Skeletal muscle tissue (tissue), 4 donors: Measurements from ENCODE around the gene MSL1. TPM values are rescaled to one million over a fixed set of nuclear protein-coding genes. Genes with fewer than 3 reads are reported as not detected.

Experiments
- H3K27ac ChIP-seq: one replicate; pipeline ENCODE4 v1.7.0; 2013; ENCODE audit warnings: mild to moderate bottlenecking, low read depth, low read length, inconsistent platforms
- H3K27me3 ChIP-seq, 3 donors: one replicate each; pipeline ENCODE4 v1.7.0; 2013; ENCODE audit warnings: low read length in 3 of 3; ENCODE audit not compliant: control insufficient read depth in 3 of 3, insufficient read depth in 3 of 3
- H3K36me3 ChIP-seq, 3 donors: one replicate each; pipeline ENCODE4 v1.7.0; 2013; ENCODE audit warnings: low read length in 3 of 3; ENCODE audit not compliant: control insufficient read depth in 3 of 3, insufficient read depth in 3 of 3
- H3K4me1 ChIP-seq, 3 donors: one replicate each; pipeline ENCODE4 v1.7.0; 2013; ENCODE audit warnings: low read length in 3 of 3, mild to moderate bottlenecking in 3 of 3; ENCODE audit not compliant: control insufficient read depth in 3 of 3, insufficient read depth in 3 of 3
- H3K4me3 ChIP-seq, 3 donors: one replicate each; pipeline ENCODE4 v1.7.0; 2013; ENCODE audit warnings: low read length in 3 of 3
- H3K9ac ChIP-seq, 3 donors: one replicate each; pipeline ENCODE4 v1.7.0; 2013; ENCODE audit warnings: low read length in 3 of 3, mild to moderate bottlenecking in 3 of 3, moderate library complexity in 2 of 3, low read depth in 1 of 3
- H3K9me3 ChIP-seq, 3 donors: one replicate each; pipeline ENCODE4 v1.7.0; 2013; ENCODE audit warnings: low read length in 3 of 3; ENCODE audit not compliant: control insufficient read depth in 3 of 3
- total RNA-seq: library from RNA; depleted of rRNA; stranded (reverse); fragments of >200 nt; gene quantifications from one replicate; pipeline ENCODE4 v1.2.3, GENCODE V29; 2014
- donor health status: Osteomylitis.

The MSL1 gene
- total RNA-seq, 1 donor from 2014 or later = 53.8 TPM

GRCh38 chr17:40150276-40150675 lies 28.5 kb downstream of the MSL1 start:
- Histone ChIP-seq H3K9me3 (no peaks in the 10 kb centered on the region), H3K4me3 (no peak overlapping the region), H3K27me3 (no peaks in the 10 kb centered on the region)

GRCh38 chr17:40151414-40151963 lies 29.7 kb downstream of the MSL1 start:
- Histone ChIP-seq H3K27ac (no peak overlapping the region), H3K27me3 (no peaks in the 10 kb centered on the region), H3K4me1 (peaks cover 9 to 23% (median 9%) of the 10 kb centered on the region in 3 donors), H3K9me3 (no peaks in the 10 kb centered on the region), H3K36me3 (peaks cover 19 to 36% (median 36%) of the 10 kb centered on the region in 3 donors), H3K4me3 (no peak overlapping the region), H3K9ac (no peak overlapping the region)

More at GRCh38 chr17:40150276-40150675, 28.5 kb downstream of the MSL1 start:
- Histone ChIP-seq H3K4me1 (peaks cover 5 to 23% (median 8%) of the 10 kb centered on the region in 3 donors), H3K9ac (no peak overlapping the region), H3K27ac (no peak overlapping the region), H3K36me3 (peaks cover 23 to 42% (median 36%) of the 10 kb centered on the region in 3 donors)

- H3K4me1 ChIP-seq = peaks cover 8 to 17% (median 14%) of the 10 kb centered on the region in 3 donors
- no peaks in the 10 kb centered on the region for H3K27me3 ChIP-seq
- no peaks in the 10 kb centered on the region for H3K9me3 ChIP-seq
- H3K27ac ChIP-seq = no peak overlapping the region
- peaks cover 15 to 26% (median 22%) of the 10 kb centered on the region in 3 donors for H3K36me3 ChIP-seq
- H3K9ac ChIP-seq = no peak overlapping the region
- H3K4me3 ChIP-seq = no peak overlapping the region
Observed at GRCh38 chr17:40153603-40154236, 31.9 kb downstream of the MSL1 start.

GRCh38 chr17:40157973-40158372 lies 36.2 kb downstream of the MSL1 start:
- Histone ChIP-seq H3K9ac (no peak overlapping the region), H3K4me3 (no peak overlapping the region), H3K27ac (peak overlapping the region; percentile 1), H3K4me1 (peaks cover 8 to 14% (median 11%) of the 10 kb centered on the region in 3 donors), H3K9me3 (no peaks in the 10 kb centered on the region), H3K36me3 (peaks cover 20 to 22% (median 21%) of the 10 kb centered on the region in 3 donors), H3K27me3 (no peaks in the 10 kb centered on the region)

- Histone ChIP-seq H3K4me3 (no peak overlapping the region), H3K9ac (no peak overlapping the region), H3K4me1 (peaks cover 8 to 11% (median 11%) of the 10 kb centered on the region in 3 donors), H3K27ac (peak overlapping the region; percentile 1), H3K36me3 (peaks cover 19 to 25% (median 20%) of the 10 kb centered on the region in 3 donors), H3K27me3 (no peaks in the 10 kb centered on the region), H3K9me3 (no peaks in the 10 kb centered on the region)
Observed at GRCh38 chr17:40158438-40159013, 36.8 kb downstream of the MSL1 start.

- Histone ChIP-seq H3K9me3 (no peaks in the 10 kb centered on the region), H3K27me3 (no peaks in the 10 kb centered on the region), H3K9ac (no peak overlapping the region), H3K36me3 (peaks cover 21 to 30% (median 27%) of the 10 kb centered on the region in 3 donors), H3K27ac (no peak overlapping the region), H3K4me3 (no peak overlapping the region), H3K4me1 (peaks cover 8% of the 10 kb centered on the region in 3 donors)
Observed at GRCh38 chr17:40159456-40159855, 37.7 kb downstream of the MSL1 start.

GRCh38 chr17:40167685-40168261 lies 46.0 kb downstream of the MSL1 start:
- Histone ChIP-seq H3K36me3 (peaks cover 62 to 70% (median 62%) of the 10 kb centered on the region in 3 donors), H3K4me3 (no peak overlapping the region), H3K9ac (no peak overlapping the region), H3K27me3 (no peaks in the 10 kb centered on the region), H3K4me1 (peaks cover 0 to 10% (median 8%) of the 10 kb centered on the region in 3 donors), H3K9me3 (no peaks in the 10 kb centered on the region), H3K27ac (peak overlapping the region; percentile 21)

- Histone ChIP-seq H3K4me3 (no peak overlapping the region), H3K9me3 (no peaks in the 10 kb centered on the region), H3K4me1 (peaks cover 0 to 10% (median 8%) of the 10 kb centered on the region in 3 donors), H3K9ac (no peak overlapping the region), H3K27me3 (no peaks in the 10 kb centered on the region), H3K36me3 (peaks cover 56 to 69% (median 61%) of the 10 kb centered on the region in 3 donors), H3K27ac (peak overlapping the region; percentile 21)
Observed at GRCh38 chr17:40168262-40168832, 46.6 kb downstream of the MSL1 start.

GRCh38 chr17:40170325-40170724 lies 48.6 kb downstream of the MSL1 start:
- Histone ChIP-seq H3K4me1 (peaks cover 0 to 10% (median 8%) of the 10 kb centered on the region in 3 donors), H3K9me3 (no peaks in the 10 kb centered on the region), H3K27ac (no peak overlapping the region), H3K36me3 (peaks cover 46 to 72% (median 58%) of the 10 kb centered on the region in 3 donors), H3K27me3 (no peaks in the 10 kb centered on the region), H3K4me3 (no peak overlapping the region), H3K9ac (no peak overlapping the region)
